CD4-positive, alpha-beta T cell (primary cell): ENCODE results near the gene VRK1. TPM values are rescaled to one million over a fixed set of nuclear protein-coding genes. Genes with fewer than 3 reads are reported as not detected.

Experiments used
- ATAC-seq: fragments of 200-7000 bp; cut with Tn5 transposase; one replicate; pipeline ENCODE4 v1.10.0; 2022; ENCODE audit warnings: mild to moderate bottlenecking; ENCODE audit not compliant: poor library complexity
- CTCF ChIA-PET: fragments of 350-600 bp; sonication (Branson Sonifier 250); formaldehyde crosslinking; loops from one replicate; lab custom pipeline; 2021; ENCODE audit warnings: antibody characterized with exemption, inconsistent platforms; lab: Charles Lee
- POLR2A ChIA-PET: fragments of 350-600 bp; sonication (Branson Sonifier 250); formaldehyde crosslinking; loops from one replicate; lab custom pipeline; 2021; ENCODE audit warnings: antibody characterized with exemption, inconsistent platforms; lab: Charles Lee
- DNase-seq, 14 experiments: peaks; one replicate each; pipeline ENCODE4 v3.0.0-alpha.2; 2013 to 2020; ENCODE audit warnings: mixed read lengths in 2 of 14
- H3K27ac ChIP-seq, 2 donors: one replicate each; pipeline versions ENCODE4 v1.5.1 to v1.7.0; 2013; ENCODE audit warnings: low read length in 2 of 2, low read depth in 1 of 2, mild to moderate bottlenecking in 1 of 2
- H3K27me3 ChIP-seq, 2 experiments: 1 replicate in 1 of 2; 2 replicates in 1 of 2; pipeline versions ENCODE4 v1.6.1 to v1.7.0; 2013; ENCODE audit warnings: low read length in 2 of 2, control low read depth in 1 of 2, mild to moderate bottlenecking in 1 of 2, moderate library complexity in 1 of 2; ENCODE audit not compliant: insufficient read depth in 2 of 2, control insufficient read depth in 1 of 2
- H3K36me3 ChIP-seq: one replicate; pipeline ENCODE4 v1.6.1; 2013; ENCODE audit warnings: low read length, control low read depth; ENCODE audit not compliant: insufficient read depth
- H3K4me1 ChIP-seq: one replicate; pipeline ENCODE4 v1.6.1; 2013; ENCODE audit warnings: low read length, control low read depth; ENCODE audit not compliant: insufficient read depth
- H3K4me3 ChIP-seq: one replicate; pipeline ENCODE4 v1.5.1; 2013; ENCODE audit warnings: mild to moderate bottlenecking, low read length, moderate library complexity
- H3K9me3 ChIP-seq, 2 experiments: 1 replicate in 1 of 2; 2 replicates in 1 of 2; pipeline versions ENCODE4 v1.6.1 to v1.7.0; 2013; ENCODE audit warnings: low read length in 2 of 2, mild to moderate bottlenecking in 2 of 2, control low read depth in 1 of 2, moderate library complexity in 1 of 2; ENCODE audit not compliant: control insufficient read depth in 1 of 2, insufficient read depth in 1 of 2
- H3K27ac Mint-ChIP-seq: one replicate; pipeline ENCODE4 v1.8.0; 2020; ENCODE audit warnings: mixed read lengths
- H3K27me3 Mint-ChIP-seq: one replicate; pipeline ENCODE4 v1.8.0; 2021; ENCODE audit warnings: mixed read lengths
- H3K36me3 Mint-ChIP-seq: one replicate; pipeline ENCODE4 v1.8.0; 2021; ENCODE audit warnings: low read depth, mixed read lengths
- H3K4me1 Mint-ChIP-seq: one replicate; pipeline ENCODE4 v1.8.0; 2021; ENCODE audit warnings: low read depth, mixed read lengths
- H3K4me3 Mint-ChIP-seq: one replicate; pipeline ENCODE4 v1.8.0; 2020; ENCODE audit warnings: mild to moderate bottlenecking, mixed read lengths
- H3K9me3 Mint-ChIP-seq: one replicate; pipeline ENCODE4 v1.8.0; 2020; ENCODE audit warnings: mixed read lengths
- intact Hi-C, 2 experiments: fragments of 100-400 bp; cut with DNase I in 1 of 2; cut with micrococcal nuclease in 1 of 2; formaldehyde crosslinking; loops; one replicate each; pipeline versions ENCODE4 v1.15.1 to v1.9.0; 2023 to 2025; cut with DNase I, micrococcal nuclease
- total RNA-seq, 174 experiments: library from RNA in 2 of 174; stranded (reverse) in 2 of 174; gene quantifications; one replicate each; pipeline ENCODE4 v1.2.3 and lab custom pipeline; 2021 to 2026
- TF ChIP-seq, protein P1 (sequence below): fragments of 200-600 bp; IDR thresholded peaks from one replicate; pipeline ENCODE4 v1.8.0; 2022; ENCODE audit warnings: antibody characterized with exemption, mild to moderate bottlenecking

Gene VRK1
- total RNA-seq, 2 experiments from 2014 or later: 36.7 to 41.0 TPM

DNA sequence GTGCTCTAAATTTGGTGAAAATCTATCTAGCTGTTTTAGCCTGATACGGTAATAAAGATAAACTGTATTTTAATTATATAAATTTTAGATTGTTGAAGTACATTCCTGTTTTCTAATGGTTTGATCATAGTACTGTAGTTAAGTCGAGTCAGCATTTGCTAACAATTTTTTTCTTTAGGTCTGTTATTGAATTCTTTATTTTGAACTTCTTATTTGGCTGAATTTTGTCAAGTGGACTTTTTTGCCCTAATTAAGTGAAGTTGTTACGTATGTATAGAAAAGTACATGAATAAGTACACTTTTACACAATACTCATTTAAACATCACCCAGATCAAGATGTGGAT, 66.8 kb downstream of the VRK1 start:
- H3K4me3 Mint-ChIP-seq: no peak overlapping the region
- Histone ChIP-seq H3K4me1 (no peaks in the 10 kb centered on the region), H3K27me3 (no peaks in the 10 kb centered on the region), H3K27ac (no peak overlapping the region), H3K9me3 (no peaks in the 10 kb centered on the region), H3K36me3 (peaks cover 4% of the 10 kb centered on the region), H3K4me3 (no peak overlapping the region)
- no peak for DNase-seq
- H3K27ac Mint-ChIP-seq: no peak overlapping the region
- POLR2A ChIA-PET: no interaction called here
- H3K9me3 Mint-ChIP-seq: no peaks in the 10 kb centered on the region
- ATAC-seq: no peak
- peaks cover 52% of the 10 kb centered on the region for H3K36me3 Mint-ChIP-seq
- intact Hi-C loops: no loop called here
- no peaks in the 10 kb centered on the region for H3K27me3 Mint-ChIP-seq
- CTCF ChIA-PET: no interaction called here
- no peaks in the 10 kb centered on the region for H3K4me1 Mint-ChIP-seq
- TF ChIP-seq, protein P1, sequence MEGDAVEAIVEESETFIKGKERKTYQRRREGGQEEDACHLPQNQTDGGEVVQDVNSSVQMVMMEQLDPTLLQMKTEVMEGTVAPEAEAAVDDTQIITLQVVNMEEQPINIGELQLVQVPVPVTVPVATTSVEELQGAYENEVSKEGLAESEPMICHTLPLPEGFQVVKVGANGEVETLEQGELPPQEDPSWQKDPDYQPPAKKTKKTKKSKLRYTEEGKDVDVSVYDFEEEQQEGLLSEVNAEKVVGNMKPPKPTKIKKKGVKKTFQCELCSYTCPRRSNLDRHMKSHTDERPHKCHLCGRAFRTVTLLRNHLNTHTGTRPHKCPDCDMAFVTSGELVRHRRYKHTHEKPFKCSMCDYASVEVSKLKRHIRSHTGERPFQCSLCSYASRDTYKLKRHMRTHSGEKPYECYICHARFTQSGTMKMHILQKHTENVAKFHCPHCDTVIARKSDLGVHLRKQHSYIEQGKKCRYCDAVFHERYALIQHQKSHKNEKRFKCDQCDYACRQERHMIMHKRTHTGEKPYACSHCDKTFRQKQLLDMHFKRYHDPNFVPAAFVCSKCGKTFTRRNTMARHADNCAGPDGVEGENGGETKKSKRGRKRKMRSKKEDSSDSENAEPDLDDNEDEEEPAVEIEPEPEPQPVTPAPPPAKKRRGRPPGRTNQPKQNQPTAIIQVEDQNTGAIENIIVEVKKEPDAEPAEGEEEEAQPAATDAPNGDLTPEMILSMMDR: no peak

DNA sequence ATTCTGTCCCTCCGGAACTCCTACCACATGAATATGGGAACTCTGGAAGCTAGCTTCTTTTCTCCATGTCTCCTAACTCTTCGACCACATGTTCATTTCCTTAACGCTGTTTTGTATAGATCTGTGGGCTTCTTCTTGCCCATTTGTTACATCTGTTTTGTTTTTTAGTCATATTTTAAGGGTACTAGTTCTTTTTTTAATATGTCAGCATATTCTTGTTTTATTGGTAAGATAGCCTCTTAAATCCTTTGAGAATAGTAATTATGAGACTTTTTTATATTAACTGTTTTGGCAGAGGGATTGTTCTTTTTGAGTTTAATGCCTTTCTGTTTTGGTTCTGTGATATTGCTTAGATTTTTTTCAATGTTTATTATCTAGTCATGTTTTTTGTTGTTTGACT, 70.5 kb downstream of the VRK1 start:
- POLR2A ChIA-PET: no interaction called here
- Mint-ChIP-seq H3K27me3 (no peaks in the 10 kb centered on the region), H3K27ac (no peak overlapping the region), H3K36me3 (peaks cover 55% of the 10 kb centered on the region), H3K4me1 (no peaks in the 10 kb centered on the region), H3K4me3 (no peak overlapping the region), H3K9me3 (no peaks in the 10 kb centered on the region)
- TF ChIP-seq, protein P1: no peak
- intact Hi-C loops: no loop called here
- no peak overlapping the region for H3K4me3 ChIP-seq
- H3K27ac ChIP-seq: no peak overlapping the region
- no peaks in the 10 kb centered on the region for H3K9me3 ChIP-seq
- H3K36me3 ChIP-seq: no peaks in the 10 kb centered on the region
- DNase-seq (no peak), ATAC-seq (no peak)
- no peaks in the 10 kb centered on the region for H3K4me1 ChIP-seq
- no peaks in the 10 kb centered on the region for H3K27me3 ChIP-seq
- CTCF ChIA-PET: no interaction called here

DNA sequence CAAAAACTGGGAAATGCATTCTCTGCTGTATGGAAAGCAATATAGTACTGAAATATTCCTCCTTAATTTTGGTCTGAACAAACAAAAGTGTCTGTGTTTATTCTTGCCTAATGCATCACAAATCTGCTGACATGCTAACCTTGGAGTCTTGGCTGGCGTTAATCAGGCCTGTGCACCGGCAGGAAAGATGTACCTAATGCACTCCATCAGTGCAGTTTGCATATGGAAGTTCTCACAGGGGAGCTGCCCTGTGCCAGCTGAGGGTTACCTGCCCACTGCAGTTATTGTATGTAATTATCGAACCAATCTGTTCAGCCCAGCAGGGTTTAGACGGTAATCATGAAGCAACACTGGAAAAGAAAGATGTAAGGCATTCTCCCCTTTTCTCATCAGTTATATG, 76.9 kb downstream of the VRK1 start:
- H3K9me3 ChIP-seq: no peaks in the 10 kb centered on the region
- Mint-ChIP-seq H3K4me1 (no peaks in the 10 kb centered on the region), H3K27me3 (no peaks in the 10 kb centered on the region), H3K4me3 (no peak overlapping the region), H3K27ac (no peak overlapping the region), H3K36me3 (peaks cover 60% of the 10 kb centered on the region), H3K9me3 (no peaks in the 10 kb centered on the region)
- POLR2A ChIA-PET: no interaction called here
- H3K4me1 ChIP-seq: no peaks in the 10 kb centered on the region
- CTCF ChIA-PET: no interaction called here
- no peak overlapping the region for H3K4me3 ChIP-seq
- intact Hi-C loops: no loop called here
- DNase-seq (no peak), ATAC-seq (no peak)
- no peak overlapping the region for H3K27ac ChIP-seq
- H3K36me3 ChIP-seq: peaks cover 6% of the 10 kb centered on the region
- TF ChIP-seq, protein P1: no peak
- H3K27me3 ChIP-seq: no peaks in the 10 kb centered on the region
